Keratinocyte (primary cell): ENCODE data around the gene REV1. TPM values are rescaled to one million over a fixed set of nuclear protein-coding genes. Genes with fewer than 3 reads are reported as not detected.

Experiments used
- DNase-seq: peaks from one replicate; pipeline ENCODE4 v3.0.0-alpha.2; 2011; ENCODE audit warnings: low read depth, missing footprints, low spot score
- FAIRE-seq: peaks from 2 replicates; lab custom pipeline; 2011; peaks lifted over from hg19 to GRCh38; lab: Jason Lieb, UNC
- H2AFZ ChIP-seq: 2 replicates; pipeline ENCODE4 v1.6.0; 2012; ENCODE audit warnings: low read length, control low read depth, inconsistent platforms; ENCODE audit not compliant: control insufficient read depth
- H3K27ac ChIP-seq: 2 replicates; pipeline ENCODE4 v1.5.1; 2011; ENCODE audit warnings: low read length; ENCODE audit not compliant: control insufficient read depth, insufficient read depth
- H3K27me3 ChIP-seq: 3 replicates; pipeline ENCODE4 v1.6.0; 2011; ENCODE audit warnings: low read length; ENCODE audit not compliant: control insufficient read depth, insufficient read depth; ENCODE audit errors: extremely low read depth
- H3K36me3 ChIP-seq, 2 experiments: 2 replicates in 1 of 2; 3 replicates in 1 of 2; pipeline ENCODE4 v1.5.1; 2011; ENCODE audit warnings: low read length in 2 of 2, mild to moderate bottlenecking in 1 of 2; ENCODE audit not compliant: control insufficient read depth in 2 of 2, insufficient read depth in 2 of 2; ENCODE audit errors: extremely low read depth in 1 of 2
- H3K4me1 ChIP-seq: 3 replicates; pipeline ENCODE4 v1.5.1; 2011; ENCODE audit warnings: low read length; ENCODE audit not compliant: control insufficient read depth, insufficient read depth; ENCODE audit errors: extremely low read depth
- H3K4me2 ChIP-seq: 3 replicates; pipeline ENCODE4 v1.6.0; 2011; ENCODE audit warnings: low read depth, low read length; ENCODE audit not compliant: control insufficient read depth, insufficient read depth; ENCODE audit errors: extremely low read depth
- H3K4me3 ChIP-seq, 3 experiments: fragments of 200-600 bp in 1 of 3; sonication (generic) in 1 of 3; 2 replicates in 2 of 3; 3 replicates in 1 of 3; pipeline ENCODE4 v1.5.1; 2011 to 2016; ENCODE audit warnings: low read length in 3 of 3, mild to moderate bottlenecking in 3 of 3, control low read depth in 2 of 3, inconsistent platforms in 1 of 3, low read depth in 1 of 3, mixed read lengths in 1 of 3, mixed run types in 1 of 3, moderate library complexity in 1 of 3; ENCODE audit not compliant: control insufficient read depth in 2 of 3, insufficient read depth in 2 of 3; ENCODE audit errors: extremely low read depth in 1 of 3
- H3K79me2 ChIP-seq: 2 replicates; pipeline ENCODE4 v1.6.0; 2012; ENCODE audit warnings: low read length; ENCODE audit not compliant: control insufficient read depth, insufficient read depth
- H3K9ac ChIP-seq: 3 replicates; pipeline ENCODE4 v1.6.0; 2011; ENCODE audit warnings: low read length; ENCODE audit not compliant: control insufficient read depth, insufficient read depth; ENCODE audit errors: extremely low read depth
- H3K9me1 ChIP-seq: 3 replicates; pipeline ENCODE4 v1.6.0; 2011; ENCODE audit warnings: low read length; ENCODE audit not compliant: control insufficient read depth, insufficient read depth; ENCODE audit errors: extremely low read depth
- H3K9me3 ChIP-seq: 2 replicates; pipeline ENCODE4 v1.5.1; 2012; ENCODE audit warnings: low read depth, low read length; ENCODE audit not compliant: control insufficient read depth
- H4K20me1 ChIP-seq: 3 replicates; pipeline ENCODE4 v1.6.0; 2011; ENCODE audit warnings: low read length; ENCODE audit not compliant: control insufficient read depth, insufficient read depth; ENCODE audit errors: extremely low read depth
- CTCF ChIP-seq, 3 experiments: IDR thresholded peaks in 1 of 3; conservative IDR thresholded peaks in 1 of 3; optimal IDR thresholded peaks in 1 of 3; 2 replicates in 2 of 3; 3 replicates in 1 of 3; pipeline versions ENCODE3 to v1.5.1; 2011; ENCODE audit warnings: low read length in 3 of 3, mild to moderate bottlenecking in 3 of 3, moderate library complexity in 2 of 3, control low read depth in 1 of 3, inconsistent platforms in 1 of 3; ENCODE audit not compliant: insufficient read depth in 2 of 3; ENCODE audit errors: extremely low read depth in 1 of 3
- EZH2 ChIP-seq: IDR thresholded peaks from one replicate; pipeline ENCODE4 v1.6.1; 2012; ENCODE audit warnings: inconsistent platforms, mild to moderate bottlenecking, low read length, moderate library complexity
- dilution Hi-C: fragments of 300-500 bp; cut with MboI; formaldehyde crosslinking; loops from one replicate; pipeline ENCODE4 v1.7.0; 2020; ENCODE audit warnings: low sequenced_read_pairs; ENCODE audit not compliant: extremely low pct_ligation_motif_present
- polyA plus RNA-seq, 5 experiments: library from polyadenylated mRNA; depleted of rRNA in 3 of 5; stranded (reverse) in 3 of 5; stranded (forward) in 1 of 5; unstranded in 1 of 5; fragments of >200 nt; gene quantifications; 1 replicate in 1 of 5; 2 replicates in 3 of 5; 3 replicates in 1 of 5; pipeline versions ENCODE4 v1.2.1 to v1.2.3, GENCODE V29; 2011 to 2012; ENCODE audit warnings: missing spikeins in 2 of 5, low read depth in 1 of 5, low replicate concordance in 1 of 5

The REV1 gene
- polyA plus RNA-seq, 1 donor (not counting 4 experiments of a cell fraction or from before 2014, with no cell fraction given) = 56.4 TPM

- FAIRE-seq (no peak), DNase-seq (no peak)
- H3K9me1 ChIP-seq = no peaks in the 10 kb centered on the region
- TF ChIP-seq EZH2 (no peak), CTCF (optimal IDR thresholded peaks at IDR 0.05 in 1 of 3, IDR thresholded peaks at IDR 0.05 in 1 of 3, conservative IDR thresholded peaks at IDR 0.05 in 1 of 3; ENCODE audit: extremely low read depth in 1 of 3, insufficient read depth in 2 of 3, low read length in 3 of 3) (no peak)
- H3K4me2 ChIP-seq = no peak overlapping the region
- no peaks in the 10 kb centered on the region for H4K20me1 ChIP-seq
- H3K27ac ChIP-seq = no peak overlapping the region
- dilution Hi-C loops = no loop called here
- no peak overlapping the region for H3K9ac ChIP-seq
- H3K79me2 ChIP-seq = no peaks in the 10 kb centered on the region
- H3K9me3 ChIP-seq = no peaks in the 10 kb centered on the region
- H3K27me3 ChIP-seq = no peaks in the 10 kb centered on the region
- H3K4me3 ChIP-seq = no peak overlapping the region
- H3K36me3 ChIP-seq = peaks cover 13 to 23% of the 10 kb centered on the region in 2 experiments
- no peaks in the 10 kb centered on the region for H3K4me1 ChIP-seq
- no peak overlapping the region for H2AFZ ChIP-seq
Measured at GRCh38 chr2:99414566-99414965, 75.3 kb downstream of the REV1 start.

GRCh38 chr2:99410276-99410675 is 79.5 kb downstream of the REV1 start:
- Histone ChIP-seq H3K27me3 (no peaks in the 10 kb centered on the region), H3K4me3 (no peak overlapping the region), H4K20me1 (no peaks in the 10 kb centered on the region), H3K9me3 (no peaks in the 10 kb centered on the region), H3K4me1 (no peaks in the 10 kb centered on the region), H3K27ac (no peak overlapping the region), H2AFZ (no peak overlapping the region), H3K4me2 (no peak overlapping the region), H3K36me3 (peaks cover 21 to 25% of the 10 kb centered on the region in 2 experiments), H3K9ac (no peak overlapping the region), H3K79me2 (no peaks in the 10 kb centered on the region), H3K9me1 (no peaks in the 10 kb centered on the region)
- TF ChIP-seq CTCF (optimal IDR thresholded peaks at IDR 0.05 in 1 of 3, IDR thresholded peaks at IDR 0.05 in 1 of 3, conservative IDR thresholded peaks at IDR 0.05 in 1 of 3; ENCODE audit: extremely low read depth in 1 of 3, insufficient read depth in 2 of 3, low read length in 3 of 3) (no peak), EZH2 (no peak)
- dilution Hi-C loops = no loop called here
- FAIRE-seq (no peak), DNase-seq (no peak)
